Stimulated activated CD4-positive, alpha-beta T cell treated with anti-CD3 and anti-CD28 coated beads, Interleukin-1b, Interleukin-23, amount 100 ng/mL, for 48 hours (primary cell): ENCODE measurements around the gene ZCCHC18.
"Not testable (repeated sequence)": the region's sequence is repeated elsewhere in the genome, so short reads cannot be mapped to it uniquely, and the experiment has no call there.

Experiments used
- DNase-seq: peaks from one replicate; pipeline ENCODE4 v3.0.0-alpha.2; 2020

Gene ZCCHC18

DNA sequence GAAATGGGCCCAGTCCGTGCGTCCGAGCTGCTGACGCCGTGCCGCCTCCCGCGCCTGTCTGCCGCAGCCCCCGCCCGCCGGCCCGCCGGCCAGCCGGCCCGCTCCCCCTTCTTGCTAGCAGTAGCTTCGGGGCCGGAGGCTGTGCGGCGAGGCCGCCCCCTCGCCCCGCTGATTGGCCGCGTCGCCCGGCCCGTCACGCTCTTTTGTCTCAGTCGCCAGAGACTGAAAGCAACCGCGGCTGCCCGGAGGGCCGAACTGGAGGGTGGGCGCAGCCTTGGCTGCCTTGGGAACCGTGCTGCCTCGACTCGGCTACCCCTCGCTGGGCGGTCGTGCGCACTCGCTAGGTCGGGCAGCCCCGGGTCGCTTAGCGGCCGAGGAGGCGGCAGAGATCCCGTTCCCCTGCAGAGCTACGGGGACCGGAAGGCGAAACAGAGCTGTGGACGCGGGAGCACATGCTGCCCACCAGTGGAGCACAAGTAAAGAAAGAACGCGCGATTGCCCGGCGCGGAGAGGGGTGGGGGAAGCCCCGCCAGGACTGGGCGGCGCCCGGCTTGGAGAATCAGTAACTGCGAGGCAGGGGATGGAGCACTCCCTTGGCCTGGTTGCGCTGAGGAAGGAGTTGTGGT lies at the start of gene ZCCHC18:
Gene ZCCHC18, plus strand, starts transcription at position 198 of the 626 bp plus-strand sequence. CDS start 1,589 bp downstream, outside the sequence.
- peak; percentile 30 for DNase-seq

DNA sequence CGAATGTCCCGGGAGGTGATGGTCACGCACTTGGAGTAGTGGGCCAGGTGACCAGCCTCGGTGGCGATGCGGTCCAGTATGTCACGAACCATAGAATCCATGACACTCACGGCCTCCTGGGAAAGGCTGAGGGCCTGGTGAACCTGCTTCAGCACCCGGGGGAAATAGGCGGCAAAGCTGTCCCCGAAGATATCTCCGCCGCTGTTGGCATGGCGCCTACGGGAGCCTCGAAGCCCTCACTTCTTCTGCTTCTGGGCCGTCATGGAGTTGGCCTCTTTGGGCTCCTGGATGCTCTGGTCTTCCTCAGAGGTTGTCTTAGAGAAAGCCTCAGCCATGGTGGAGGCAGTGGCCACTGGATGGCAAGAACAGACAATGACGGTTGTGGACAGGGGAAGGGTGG lies 49.7 kb upstream of the ZCCHC18 start:
- DNase-seq = not testable (repeated sequence)

DNA sequence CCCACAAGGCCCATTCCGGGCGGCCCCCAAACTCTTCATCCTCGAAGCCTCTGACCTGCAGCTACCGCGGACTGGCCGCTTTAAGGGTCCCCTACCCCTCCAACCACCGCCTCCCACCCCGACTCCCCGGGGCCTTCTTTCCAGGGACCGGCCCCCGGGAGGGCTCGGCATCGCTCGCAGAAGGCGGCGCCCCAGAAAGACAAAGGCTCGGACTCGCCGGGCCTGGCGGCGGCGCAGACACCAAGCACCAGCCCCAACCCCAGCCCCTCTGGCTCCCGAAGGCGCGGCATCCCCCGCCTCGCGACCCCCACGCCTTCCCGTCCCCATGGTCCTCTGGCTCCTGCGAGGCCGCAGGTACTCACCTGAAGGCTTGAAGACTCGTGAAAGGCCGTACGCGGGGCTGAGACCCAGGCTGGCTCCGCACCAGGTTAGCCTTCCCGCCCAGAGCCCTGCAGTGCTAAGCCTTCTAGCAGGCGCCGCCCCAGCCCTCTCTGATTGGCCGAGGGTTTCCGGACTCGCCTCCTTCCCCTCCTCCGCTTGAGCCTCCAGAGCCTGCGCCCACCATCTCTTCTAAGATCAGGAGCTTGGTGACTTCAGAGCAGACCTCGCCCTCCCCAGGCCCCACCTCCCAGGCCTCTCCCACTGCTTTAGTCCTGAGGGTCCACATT lies 36.4 kb upstream of the ZCCHC18 start, which contains the start of gene TMSB15C:
Gene TMSB15C, minus strand, starts transcription at position 459 of the 668 bp plus-strand sequence.
- DNase-seq = not testable (repeated sequence)

DNA sequence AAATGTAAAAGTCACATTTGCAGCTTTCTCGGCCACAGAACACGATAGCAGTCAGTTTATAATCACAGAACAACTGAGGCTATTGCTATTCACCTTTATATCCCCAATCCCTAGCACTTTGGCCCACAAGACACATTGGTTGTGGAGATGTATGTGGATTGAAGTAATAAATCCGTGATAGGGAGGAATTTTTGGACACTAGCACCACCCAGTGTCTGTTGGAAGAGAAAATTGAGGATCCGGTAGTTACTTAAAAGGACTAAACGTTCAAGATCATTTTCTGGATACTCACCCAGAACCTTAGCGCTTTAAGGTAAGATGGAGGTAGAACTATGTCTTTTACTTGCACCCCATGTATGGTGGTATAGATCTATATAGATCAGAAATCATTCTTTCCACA lies 34.5 kb upstream of the ZCCHC18 start:
- DNase-seq = not testable (repeated sequence)

DNA sequence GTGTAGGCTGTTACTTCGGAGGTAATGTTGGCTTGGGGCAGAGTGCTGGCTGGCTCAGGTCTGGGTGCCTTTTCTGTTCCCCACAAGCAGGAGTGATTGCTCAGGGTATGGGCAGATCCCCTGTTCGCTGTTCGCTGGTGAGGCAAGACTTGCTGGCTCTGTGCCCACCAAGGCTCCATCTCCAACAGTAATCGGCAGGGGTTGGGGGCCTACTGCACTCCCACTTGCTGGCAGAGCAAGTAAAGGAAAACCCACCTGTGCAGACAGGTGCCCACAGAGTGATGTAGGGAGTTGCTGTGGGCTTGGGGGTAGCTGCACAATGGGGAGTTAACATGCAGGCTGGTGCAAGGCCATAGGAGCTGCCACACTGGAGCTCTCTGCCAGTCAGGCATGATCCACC lies 28.3 kb upstream of the ZCCHC18 start:
- no peak for DNase-seq

DNA sequence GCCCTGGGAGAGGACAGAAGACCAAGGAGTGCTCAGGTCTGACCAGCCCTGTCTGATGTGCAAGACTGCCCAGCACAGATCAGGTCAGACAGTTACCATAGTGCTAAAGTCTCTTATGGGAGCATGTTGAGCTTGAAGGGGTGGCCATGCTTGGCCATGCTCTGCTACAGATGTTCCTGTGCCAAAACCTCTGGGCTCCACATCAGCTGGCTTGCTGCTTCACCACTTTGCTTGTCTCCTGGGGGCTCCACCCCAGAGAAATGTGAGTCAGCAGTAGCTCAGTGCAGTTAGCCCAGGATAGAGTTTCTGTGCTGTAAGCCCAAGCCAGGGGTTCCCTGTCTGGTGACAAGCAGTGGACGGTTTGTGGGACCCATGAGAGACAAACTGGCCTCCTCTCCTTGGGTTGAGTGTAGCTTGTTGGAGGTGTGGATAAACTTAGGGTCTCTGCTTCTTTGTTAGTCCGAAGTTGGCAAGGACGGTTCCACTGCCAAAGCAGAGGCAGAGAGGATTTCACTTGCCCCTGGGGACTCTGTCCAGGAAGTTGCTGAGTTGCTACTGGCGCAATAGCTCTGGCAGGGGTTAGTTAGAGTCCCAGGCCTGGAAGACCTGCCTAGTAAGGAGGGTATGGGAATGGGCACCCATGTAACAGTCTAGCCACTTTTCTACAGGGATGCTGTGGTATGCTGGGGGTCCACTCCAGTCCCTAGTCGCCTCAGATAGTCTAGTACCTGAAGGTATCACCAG lies 27.6 kb upstream of the ZCCHC18 start:
- no peak for DNase-seq

DNA sequence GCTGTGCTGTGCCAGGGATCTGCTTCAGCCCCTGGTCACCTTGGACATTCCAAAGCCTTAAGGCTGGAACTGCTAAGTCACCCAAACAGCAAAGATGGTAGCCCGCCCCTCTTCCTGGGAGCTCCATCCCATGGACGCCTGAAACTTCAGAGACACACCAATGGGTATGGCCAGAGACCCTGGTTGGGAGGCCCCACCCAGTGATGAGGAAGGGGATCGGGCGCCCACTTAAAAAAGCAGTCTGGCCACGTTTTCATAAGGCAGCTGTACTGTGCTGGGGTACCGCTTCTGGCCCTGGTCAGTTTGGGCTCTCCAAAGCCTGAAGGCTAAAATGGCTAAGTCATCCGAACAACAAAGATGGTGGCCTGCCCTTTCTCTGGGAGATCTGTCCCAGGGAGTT lies 26.8 kb upstream of the ZCCHC18 start:
- no peak for DNase-seq

DNA sequence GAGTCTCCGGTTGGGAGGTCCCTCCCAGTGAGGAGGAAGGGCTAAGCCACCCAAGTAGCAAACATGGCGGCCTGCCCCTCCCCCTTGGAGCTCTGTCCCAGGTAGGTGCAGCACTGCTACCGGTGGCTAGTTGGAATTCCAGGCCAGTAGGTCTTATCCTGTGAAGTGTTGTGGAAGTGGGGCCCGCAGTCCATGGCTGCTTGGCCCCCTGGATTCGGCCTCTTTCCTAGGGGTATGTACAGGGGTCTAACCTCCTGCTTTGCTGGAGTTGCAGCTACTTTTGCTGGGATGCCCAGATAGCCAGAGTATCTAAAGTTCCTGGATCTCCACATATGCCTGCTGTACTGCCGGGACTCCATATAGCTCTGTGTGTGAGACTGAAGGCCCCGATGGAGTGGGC lies 26.4 kb upstream of the ZCCHC18 start:
- DNase-seq = no peak

DNA sequence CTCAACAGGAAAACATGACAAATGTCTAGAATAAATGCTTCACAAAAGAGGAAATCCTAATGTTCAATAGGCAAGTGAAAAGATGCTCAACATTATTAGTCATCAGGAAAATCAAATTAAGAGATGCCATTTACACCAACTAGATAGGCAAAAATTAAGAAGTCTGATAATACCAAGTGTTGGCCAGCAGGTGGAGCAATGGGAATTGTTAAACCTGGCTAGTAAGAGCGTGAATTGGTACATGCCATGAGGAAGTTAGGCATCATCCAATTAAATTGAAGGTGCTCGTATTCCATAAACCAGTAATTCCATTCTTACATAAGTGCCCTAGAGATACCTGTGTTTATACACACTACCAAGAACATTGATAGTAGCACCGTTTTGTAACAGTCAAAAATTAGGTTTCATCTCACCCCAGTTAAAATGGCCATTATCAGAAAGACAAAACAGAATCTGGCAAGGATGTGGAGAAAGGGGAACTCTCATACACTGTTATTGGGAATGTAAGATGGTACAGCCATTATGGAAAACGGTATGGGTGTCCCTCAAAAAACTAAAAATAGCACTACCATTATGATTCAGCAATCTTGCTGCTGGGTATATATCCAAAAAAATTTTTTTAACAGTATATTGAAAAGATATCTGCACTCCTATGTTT lies 14.0 kb upstream of the ZCCHC18 start:
- DNase-seq = peak; percentile 12

DNA sequence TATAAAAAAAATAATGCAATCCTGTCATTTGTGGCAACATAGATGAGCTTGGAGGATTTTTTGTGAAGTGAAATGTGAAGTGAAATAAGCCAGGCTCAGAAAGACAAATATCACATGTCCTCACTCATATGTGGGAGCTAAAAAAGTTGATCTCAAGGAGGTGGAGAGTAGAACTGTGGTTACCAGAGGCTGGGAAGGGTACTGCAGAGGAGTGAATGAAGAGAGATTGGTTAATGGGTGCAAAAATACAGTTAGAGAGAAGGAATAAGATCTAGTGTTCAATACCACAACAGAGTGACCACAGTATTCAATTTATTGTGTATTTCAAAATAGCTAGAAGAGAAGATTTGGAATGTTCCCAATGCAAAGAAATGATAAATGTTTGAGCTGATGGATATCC lies 13.4 kb upstream of the ZCCHC18 start:
- DNase-seq = no peak

DNA sequence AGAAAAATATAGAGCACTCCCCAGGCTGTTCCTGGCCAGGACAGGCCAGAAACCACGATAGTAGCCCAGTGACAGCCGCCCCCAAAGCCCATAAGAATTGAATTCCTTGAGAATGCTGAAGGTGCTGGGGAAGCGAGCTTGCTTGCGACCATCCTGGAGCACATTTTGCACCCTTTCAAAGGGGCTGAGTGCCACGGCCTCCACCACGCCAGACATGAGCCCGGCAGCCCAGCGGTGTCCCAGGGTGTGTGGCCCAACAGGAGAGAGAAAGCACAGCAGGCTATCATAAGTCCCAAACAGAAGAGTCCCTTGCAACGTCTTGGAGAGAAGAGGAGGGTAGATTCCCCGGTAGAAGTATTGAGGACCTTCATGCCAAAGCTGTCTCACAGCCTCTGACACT lies 7.6 kb upstream of the ZCCHC18 start:
- no peak for DNase-seq

DNA sequence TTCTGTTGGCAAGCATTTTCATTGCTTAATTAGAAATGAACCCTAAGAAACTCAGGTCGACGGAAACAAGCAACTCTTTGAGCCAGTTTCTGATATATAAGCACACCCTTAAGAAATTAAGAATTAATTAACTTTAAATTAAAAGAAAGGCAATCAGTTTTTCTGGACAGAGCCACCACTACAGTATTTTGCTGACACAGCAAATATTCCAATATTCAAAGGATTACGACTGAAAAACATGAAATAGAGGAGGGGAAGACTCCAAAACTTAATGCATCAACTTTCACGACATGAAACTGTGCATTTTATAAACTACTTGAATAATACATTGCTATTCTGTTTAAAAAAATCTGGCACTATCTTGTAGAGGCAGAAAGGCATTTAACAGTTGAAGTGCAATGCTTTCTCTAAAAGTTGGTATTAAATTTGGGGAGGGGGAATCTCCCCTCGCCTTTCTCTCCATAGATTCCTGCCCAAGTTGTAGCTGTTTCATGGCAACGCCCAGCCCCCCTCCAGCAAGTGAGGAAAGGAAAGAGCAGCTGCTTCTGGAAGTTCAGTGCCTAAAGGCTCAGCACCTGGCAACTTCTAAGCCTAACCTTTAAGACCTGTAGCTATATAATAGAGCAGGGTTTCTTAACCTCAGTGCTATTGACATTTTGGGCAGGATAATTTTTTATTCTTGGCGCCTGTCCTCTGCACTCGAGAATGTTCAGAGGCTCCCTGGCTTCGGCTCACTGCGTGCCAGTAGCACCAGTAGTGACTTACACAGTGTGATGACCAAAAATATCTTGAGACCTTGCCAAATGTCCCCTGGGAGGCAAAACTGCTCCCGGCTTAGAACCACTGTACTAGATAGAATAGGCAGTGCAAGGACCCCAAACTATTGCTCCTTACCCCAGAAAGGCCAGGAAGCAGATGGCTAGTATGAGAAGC lies 6.7 kb upstream of the ZCCHC18 start:
- DNase-seq = no peak

DNA sequence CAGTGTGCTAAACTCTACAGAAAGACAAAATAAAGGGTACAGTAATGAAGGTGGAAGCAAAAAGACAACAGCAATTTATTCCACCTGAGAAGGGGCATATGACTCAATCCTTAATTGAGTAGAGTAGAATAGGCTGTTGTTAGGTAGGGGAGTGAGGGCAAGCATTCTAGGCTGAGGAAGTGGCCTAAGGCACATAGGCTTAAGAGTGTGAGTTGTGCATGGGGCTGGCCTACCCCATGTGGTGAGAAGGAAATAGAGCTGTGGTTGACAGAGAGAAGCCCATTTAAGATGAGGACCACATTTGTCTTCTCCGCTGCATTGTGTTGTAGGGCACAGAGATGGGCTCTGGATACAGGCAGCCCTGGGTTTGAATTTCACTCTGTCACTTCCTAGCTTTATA lies 3.4 kb upstream of the ZCCHC18 start:
- DNase-seq = no peak

DNA sequence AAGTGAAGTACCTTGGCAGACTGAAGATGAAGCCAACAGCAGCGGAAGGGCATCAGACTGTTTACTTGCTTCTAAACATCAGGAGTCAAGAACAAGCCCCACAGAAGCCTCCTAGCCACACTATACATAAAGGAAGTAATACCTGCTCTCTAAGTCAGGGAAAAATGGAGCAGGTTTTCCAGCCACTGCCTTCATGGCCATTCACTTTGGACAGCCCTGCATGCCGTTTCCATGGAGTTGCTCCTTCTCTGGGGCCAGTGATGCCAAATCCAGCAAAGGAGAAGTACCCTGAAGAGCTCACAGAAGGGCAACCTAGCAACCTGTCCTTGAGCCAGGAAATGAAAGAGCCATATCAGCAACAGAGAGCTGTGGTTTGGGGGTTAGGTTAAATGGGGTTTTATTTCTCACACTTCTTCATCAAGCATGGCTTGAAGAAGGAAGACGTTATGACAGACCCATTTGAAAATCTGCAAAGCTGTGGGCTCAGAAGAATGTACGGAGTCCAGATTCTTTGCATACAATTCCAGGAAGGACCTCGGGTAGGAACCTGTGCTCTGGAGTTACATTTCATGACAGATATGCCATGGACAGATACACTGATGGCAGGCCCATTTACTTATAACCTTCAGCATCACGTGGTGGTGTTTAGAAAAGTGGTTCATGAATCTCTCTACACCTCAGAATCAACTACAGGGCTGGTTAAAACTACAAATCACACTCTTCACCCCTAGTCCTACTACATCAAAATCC lies 1.7 kb upstream of the ZCCHC18 start:
- not testable (repeated sequence) for DNase-seq

DNA sequence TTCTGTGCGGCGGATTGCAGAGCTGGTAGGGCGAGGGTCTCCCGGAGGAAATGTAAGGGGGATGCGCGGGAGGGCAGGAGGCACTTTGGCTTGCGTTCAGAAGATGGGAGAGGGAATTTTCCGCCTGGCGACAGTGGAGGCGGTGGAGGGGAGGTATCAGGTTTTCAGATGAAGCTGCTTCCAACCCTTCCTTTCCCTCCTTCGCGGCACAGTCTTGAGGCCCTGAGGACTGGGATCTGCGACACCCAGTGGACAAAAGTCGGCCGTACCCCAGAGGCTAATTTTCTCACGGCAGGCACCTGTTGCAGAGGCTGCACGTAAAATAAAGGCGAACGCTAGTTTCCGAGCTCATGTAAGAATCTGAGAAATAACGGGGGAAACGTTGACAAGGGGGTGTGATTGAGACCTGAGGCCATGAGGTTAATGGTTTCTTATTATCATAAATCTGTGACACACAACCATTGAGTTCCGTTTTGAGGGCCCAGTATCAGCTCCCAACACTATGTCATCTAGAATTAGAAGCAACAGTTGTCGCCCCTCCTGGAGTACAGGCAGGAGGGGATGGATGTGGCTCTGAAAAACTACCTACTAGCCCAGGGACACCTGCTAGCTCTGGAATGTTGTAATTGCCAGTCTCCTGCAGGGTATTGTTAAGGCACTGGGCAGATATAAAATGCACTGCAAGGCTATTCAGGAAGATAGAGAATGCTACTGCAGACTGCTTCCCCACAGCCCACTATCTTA lies 1.1 kb downstream of the ZCCHC18 start:
- DNase-seq = peak; percentile 50

DNA sequence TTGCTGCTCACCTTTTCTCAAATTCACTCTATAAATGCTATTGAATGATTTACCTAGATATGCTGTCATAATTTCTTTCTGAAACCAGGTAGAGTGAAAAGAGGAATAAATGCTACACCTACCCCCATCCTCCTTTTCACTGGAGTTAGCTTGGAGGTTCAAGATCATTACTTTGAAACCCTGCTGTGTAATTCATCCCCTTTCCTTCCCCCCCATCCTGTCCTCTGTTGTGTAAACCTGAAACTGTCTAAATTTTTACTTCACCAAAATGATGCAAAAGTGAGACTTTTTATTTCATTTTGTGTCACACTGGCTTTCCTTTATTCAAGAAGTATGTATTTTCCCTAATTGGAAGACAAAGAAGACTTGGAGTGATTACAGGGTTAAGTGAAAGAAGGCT lies 5.4 kb downstream of the ZCCHC18 start:
- DNase-seq = no peak

DNA sequence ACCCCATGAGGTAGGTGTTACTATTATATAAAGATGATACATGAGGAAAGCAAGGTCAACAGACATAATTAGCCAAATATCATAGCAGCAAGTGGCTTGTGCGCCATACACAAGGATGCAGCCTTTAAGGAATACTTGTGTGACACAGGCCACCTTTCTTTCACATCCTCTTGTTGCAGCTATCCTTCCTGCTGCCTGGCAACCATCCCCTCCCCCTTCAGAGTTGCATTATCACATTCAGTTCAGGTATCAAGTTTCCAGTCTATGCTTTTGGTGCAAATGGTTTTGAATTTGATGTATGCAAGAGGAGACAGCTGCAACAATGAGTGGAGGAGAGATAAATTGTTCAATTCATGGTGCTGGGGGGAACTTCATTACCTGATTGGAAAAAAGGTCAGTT lies 6.4 kb downstream of the ZCCHC18 start:
- DNase-seq = no peak

DNA sequence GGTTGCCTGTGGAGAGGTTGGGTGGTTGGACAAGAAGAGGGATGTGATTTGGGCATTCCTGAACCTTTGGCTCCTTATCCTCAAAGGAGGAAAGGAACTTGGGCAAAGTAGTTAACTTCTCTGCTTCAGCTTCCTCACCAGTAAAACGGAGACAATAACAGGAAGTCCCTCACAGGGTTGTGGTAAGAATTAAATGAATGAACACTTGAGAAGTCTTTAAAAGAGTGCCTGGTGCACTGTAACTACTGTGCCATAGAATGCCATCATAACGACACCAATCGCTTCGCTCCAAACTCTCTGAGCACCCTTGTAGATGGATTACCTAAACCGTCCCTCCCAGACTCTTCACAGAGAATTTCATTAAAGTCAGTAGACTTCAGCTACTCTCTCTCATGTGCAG lies 10.5 kb downstream of the ZCCHC18 start:
- no peak for DNase-seq

DNA sequence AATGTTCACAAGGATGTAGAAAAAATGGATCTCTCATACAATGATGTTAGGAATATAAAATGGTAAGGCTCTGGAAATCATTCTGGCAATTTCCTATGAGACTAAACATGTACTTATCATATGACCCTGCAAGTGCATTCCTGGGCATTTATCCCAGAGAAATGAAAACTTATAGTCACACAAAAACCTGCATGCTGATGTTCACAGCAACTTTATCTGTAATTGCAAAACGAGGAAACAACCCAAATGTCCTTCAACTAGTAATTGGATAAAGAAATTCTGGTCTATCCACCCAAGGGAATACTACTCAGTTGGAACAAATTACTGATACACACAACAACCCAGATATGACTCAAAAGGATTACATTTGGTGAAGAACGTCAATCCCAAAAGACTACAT lies 14.5 kb downstream of the ZCCHC18 start:
- DNase-seq = no peak

DNA sequence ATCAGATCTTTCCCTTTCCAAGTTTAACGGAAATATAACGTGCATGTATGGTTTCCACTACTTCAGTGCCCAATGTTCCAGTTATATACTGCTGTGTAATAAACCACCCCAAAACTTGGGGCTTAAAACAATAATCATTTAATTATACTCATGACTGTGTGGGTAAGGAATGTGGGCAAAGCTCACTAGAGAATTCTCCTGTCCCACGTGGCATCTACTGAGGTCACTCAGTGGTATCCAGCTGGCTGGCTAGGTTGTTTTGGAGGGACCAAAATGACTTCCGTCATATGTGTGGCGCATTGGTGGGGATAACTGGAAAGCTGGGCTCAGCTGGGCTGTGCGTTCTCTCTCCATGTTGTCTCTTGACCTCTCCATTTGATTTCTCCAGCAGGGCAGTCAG lies 18.5 kb downstream of the ZCCHC18 start:
- no peak for DNase-seq
